B cell (primary cell): ENCODE data around the gene CYGB. TPM values are rescaled to one million over a fixed set of nuclear protein-coding genes. Genes with fewer than 3 reads are reported as not detected.
"Not testable (repeated sequence)": the region's sequence is repeated elsewhere in the genome, so short reads cannot be mapped to it uniquely, and the experiment has no call there.

ENCODE experiments used
- ATAC-seq: fragments of 200-7000 bp; cut with Tn5 transposase; one replicate; pipeline ENCODE4 v1.10.0; 2021; ENCODE audit warnings: low read depth, mild to moderate bottlenecking, moderate number of reproducible peaks, moderate library complexity
- CTCF ChIA-PET: fragments of 350-600 bp; sonication (Branson Sonifier 250); formaldehyde crosslinking; loops from one replicate; lab custom pipeline; 2021; ENCODE audit warnings: antibody characterized with exemption, inconsistent platforms; lab: Charles Lee
- POLR2A ChIA-PET: fragments of 350-600 bp; sonication (Branson Sonifier 250); formaldehyde crosslinking; loops from one replicate; lab custom pipeline; 2021; ENCODE audit warnings: antibody characterized with exemption; lab: Charles Lee
- DNase-seq: peaks from one replicate; pipeline ENCODE4 v3.0.0; 2013
- H2AFZ ChIP-seq: 2 replicates; pipeline ENCODE4 v1.6.1; 2012; ENCODE audit warnings: mild to moderate bottlenecking, low read depth, low read length; ENCODE audit not compliant: insufficient read depth, poor library complexity, severe bottlenecking
- H3K27ac ChIP-seq, 2 donors: 1 replicate in 1 of 2; 2 replicates in 1 of 2; pipeline ENCODE4 v1.5.1; 2012 to 2013; ENCODE audit warnings: low read length in 2 of 2, mild to moderate bottlenecking in 2 of 2, moderate library complexity in 1 of 2
- H3K27me3 ChIP-seq, 4 experiments: fragments of 200-600 bp in 1 of 4; sonication (generic) in 1 of 4; replicated peaks in 1 of 4; 1 replicate in 2 of 4; 2 replicates in 2 of 4; pipeline versions ENCODE4 v1.6.1 to v1.7.0; 2013 to 2016; ENCODE audit warnings: low read length in 3 of 4, mild to moderate bottlenecking in 2 of 4, mixed read lengths in 1 of 4, moderate library complexity in 1 of 4; ENCODE audit not compliant: insufficient read depth in 4 of 4, control insufficient read depth in 3 of 4; ENCODE audit errors: control extremely low read depth in 1 of 4
- H3K36me3 ChIP-seq, 2 experiments: replicated peaks in 1 of 2; 1 replicate in 1 of 2; 2 replicates in 1 of 2; pipeline versions ENCODE4 v1.6.1 to v1.7.1; 2013; ENCODE audit warnings: low read length in 1 of 2; ENCODE audit not compliant: insufficient read depth in 2 of 2, control insufficient read depth in 1 of 2; ENCODE audit errors: control extremely low read depth in 1 of 2, extremely low read depth in 1 of 2
- H3K4me1 ChIP-seq, 2 donors: fragments of 200-600 bp in 1 of 2; sonication (generic) in 1 of 2; 1 replicate in 1 of 2; 2 replicates in 1 of 2; pipeline versions ENCODE4 v1.5.1 to v1.6.1; 2013 to 2017; ENCODE audit warnings: low read length in 2 of 2; ENCODE audit not compliant: control insufficient read depth in 2 of 2, insufficient read depth in 2 of 2
- H3K4me2 ChIP-seq: replicated peaks from 2 replicates; pipeline ENCODE3; 2012; ENCODE audit warnings: mild to moderate bottlenecking, low read depth, low read length; ENCODE audit not compliant: poor library complexity, severe bottlenecking
- H3K4me3 ChIP-seq, 5 experiments: fragments of 200-600 bp in 1 of 5; sonication (generic) in 1 of 5; 1 replicate in 3 of 5; 2 replicates in 2 of 5; pipeline versions ENCODE4 v1.5.1 to v1.7.0; 2011 to 2016; ENCODE audit warnings: low read length in 4 of 5, mild to moderate bottlenecking in 4 of 5, low read depth in 2 of 5, control low read depth in 1 of 5, moderate library complexity in 1 of 5; ENCODE audit not compliant: insufficient read depth in 1 of 5; ENCODE audit errors: control extremely low read depth in 1 of 5, extremely low read depth in 1 of 5
- H3K79me2 ChIP-seq: fragments of 200-600 bp; sonication (generic); one replicate; pipeline ENCODE4 v1.6.0; 2016; ENCODE audit warnings: low read length; ENCODE audit not compliant: control insufficient read depth, insufficient read depth
- H3K9ac ChIP-seq: fragments of 200-600 bp; sonication (generic); 2 replicates; pipeline ENCODE4 v1.6.1; 2017; ENCODE audit warnings: mild to moderate bottlenecking, low read length, moderate library complexity
- H3K9me3 ChIP-seq, 3 donors: one replicate each; pipeline versions ENCODE4 v1.6.1 to v1.7.1; 2013; ENCODE audit warnings: low read length in 2 of 3; ENCODE audit not compliant: control insufficient read depth in 2 of 3, insufficient read depth in 1 of 3; ENCODE audit errors: control extremely low read depth in 1 of 3
- H4K20me1 ChIP-seq: 2 replicates; pipeline ENCODE4 v1.6.0; 2012; ENCODE audit warnings: mild to moderate bottlenecking, low read length; ENCODE audit not compliant: insufficient read depth, control insufficient read depth, poor library complexity, severe bottlenecking
- H3K27ac Mint-ChIP-seq: one replicate; pipeline ENCODE4 v1.8.0; 2021; ENCODE audit warnings: mixed read lengths
- H3K27me3 Mint-ChIP-seq: one replicate; pipeline ENCODE4 v1.8.0; 2021; ENCODE audit warnings: mixed read lengths
- H3K4me1 Mint-ChIP-seq: one replicate; pipeline ENCODE4 v1.8.0; 2021; ENCODE audit warnings: mixed read lengths
- H3K4me3 Mint-ChIP-seq: one replicate; pipeline ENCODE4 v1.8.0; 2021; ENCODE audit warnings: mixed read lengths
- H3K9me3 Mint-ChIP-seq: one replicate; pipeline ENCODE4 v1.8.0; 2022; ENCODE audit warnings: mixed read lengths; ENCODE audit not compliant: insufficient read depth
- CTCF ChIP-seq: fragments of 200-600 bp; IDR thresholded peaks from one replicate; pipeline ENCODE4 v1.8.0; 2022; ENCODE audit warnings: antibody characterized with exemption, mild to moderate bottlenecking
- EZH2 ChIP-seq: IDR thresholded peaks from 2 replicates; pipeline ENCODE4 v1.6.1; 2012; ENCODE audit warnings: borderline replicate concordance, low read depth, mild to moderate bottlenecking, moderate library complexity, low read length; ENCODE audit not compliant: insufficient read depth, poor library complexity, severe bottlenecking
- WGBS: methylation state at CpG from one replicate; pipeline ENCODE4 v1.1.5; 2013; ENCODE audit warnings: missing lambda C conversion rate; ENCODE audit not compliant: insufficient coverage; 5-methylcytosine and 5-hydroxymethylcytosine counted together
- intact Hi-C: fragments of 100-400 bp; cut with micrococcal nuclease; formaldehyde crosslinking; loops from one replicate; pipeline ENCODE4 v1.10.0; 2022
- polyA plus RNA-seq: library from polyadenylated mRNA; depleted of rRNA; stranded (reverse); fragments of >200 nt; gene quantifications from 2 replicates; pipeline ENCODE4 v1.2.3, GENCODE V29; 2012
- total RNA-seq, 2 donors: library from RNA; stranded (reverse); fragments of 120-200 nt in 1 of 2; gene quantifications; 1 replicate in 1 of 2; 2 replicates in 1 of 2; pipeline versions ENCODE4 v1.2.3 to v1.2.4, GENCODE V29; 2013 to 2022

Gene CYGB
- total and polyA plus RNA-seq, 2 donors (not counting 1 experiment from before 2014, with no cell fraction given): 0.42 to 2.7 TPM

- Mint-ChIP-seq H3K27ac (peak overlapping the region; percentile 90), H3K27me3 (peaks cover 3% of the 10 kb centered on the region), H3K4me3 (peak overlapping the region; percentile 84), H3K9me3 (no peaks in the 10 kb centered on the region), H3K4me1 (peaks cover 59% of the 10 kb centered on the region)
- Histone ChIP-seq H3K4me1 (peaks cover 52 to 67% of the 10 kb centered on the region in 2 donors), H3K9me3 (no peaks in the 10 kb centered on the region), H3K27me3 (peaks cover 0 to 4% (median 0%) of the 10 kb centered on the region in 4 experiments), H3K4me2 (peak overlapping the region; percentile 98), H3K79me2 (peaks cover 32% of the 10 kb centered on the region), H3K4me3 (peak overlapping the region; percentile 11 to 77 (median 70)), H2AFZ (peak overlapping the region; percentile 72), H3K36me3 (no peaks in the 10 kb centered on the region), H4K20me1 (no peaks in the 10 kb centered on the region), H3K27ac (peak overlapping the region; percentile 97 to 99), H3K9ac (peak overlapping the region; percentile 77)
- ChIA-PET CTCF (interaction anchor here (0.8 to 5.2 kb wide), 17 partner anchors 8 to 184 kb away, joined by 3 to 52 read pairs (median 6); partner anchors contain the start of genes AANAT, CYGB, PRCD and ST6GALNAC2), POLR2A (interaction anchor here (0.6 to 2.9 kb wide), 24 partner anchors 8 to 1829 kb away, joined by 3 to 31 read pairs (median 5); partner anchors contain the start of genes FDXR, PRCD, RHBDF2 and SEC14L1)
- ATAC-seq (peak; percentile 75), DNase-seq (peak; percentile 86)
- no peak for TF ChIP-seq EZH2
- TF ChIP-seq CTCF: no peak
- WGBS: 2% methylated on average over 12 of the region's 26 CpGs
- intact Hi-C loops: loop anchor here (1.0 to 5.0 kb wide), 6 partner anchors 12 to 199 kb away; partner anchors contain the start of genes JMJD6 and METTL23
Observed at GRCh38 chr17:76527430-76528111, 9.9 kb downstream of the CYGB start.

- peak overlapping the region; percentile 72 for H2AFZ ChIP-seq
- not testable (repeated sequence) for H3K9me3 Mint-ChIP-seq, ATAC-seq, H3K27me3 ChIP-seq, H3K36me3 ChIP-seq, H3K27me3 Mint-ChIP-seq, H4K20me1 ChIP-seq, H3K9me3 ChIP-seq, DNase-seq
- peaks cover 27% of the 10 kb centered on the region for H3K79me2 ChIP-seq
- peak overlapping the region; percentile 98 for H3K4me2 ChIP-seq
- peak overlapping the region; percentile 97 to 99 for H3K27ac ChIP-seq
- CTCF ChIA-PET: interaction anchor here (1.0 to 5.2 kb wide), 9 partner anchors 10 to 97 kb away, joined by 3 to 52 read pairs (median 10); partner anchors contain the start of genes AANAT and CYGB
- intact Hi-C loops: loop anchor here (1.0 to 5.0 kb wide), 3 partner anchors 12 to 145 kb away; no protein-coding TSS in a partner anchor
- POLR2A ChIA-PET: interaction anchor here (0.7 to 2.9 kb wide), 7 partner anchors 11 to 46 kb away, joined by 3 to 31 read pairs (median 7); no protein-coding TSS in a partner anchor
- peaks cover 52 to 67% of the 10 kb centered on the region in 2 donors for H3K4me1 ChIP-seq
- H3K27ac Mint-ChIP-seq: peak overlapping the region; percentile 90
- H3K9ac ChIP-seq: peak overlapping the region; percentile 77
- 63% methylated on average over 9 of the region's 9 CpGs for WGBS
- H3K4me3 ChIP-seq: peak overlapping the region in 4 of 5 experiments; percentile 58 to 77 (median 71)
- H3K4me3 Mint-ChIP-seq: peak overlapping the region; percentile 84
- H3K4me1 Mint-ChIP-seq: peaks cover 57% of the 10 kb centered on the region
Observed at GRCh38 chr17:76527016-76527415, 10.5 kb downstream of the CYGB start.

DNA sequence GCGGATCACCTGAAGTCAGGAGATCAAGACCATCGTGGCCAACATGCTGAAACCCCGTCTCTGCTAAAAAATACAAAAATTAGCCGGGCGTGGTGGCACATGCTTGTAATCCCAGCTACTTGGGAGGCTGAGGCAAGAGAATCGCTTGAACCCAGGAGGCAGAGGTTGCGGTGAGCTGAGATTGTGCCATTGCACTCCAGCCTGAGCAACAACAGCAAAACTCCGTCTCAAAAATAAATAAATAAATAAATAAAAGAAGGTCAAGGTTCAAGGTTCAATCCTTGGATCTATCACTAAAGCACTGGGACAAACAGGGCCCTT is 12.0 kb downstream of the CYGB start:
- DNase-seq, POLR2A ChIA-PET, H3K4me3 Mint-ChIP-seq, H3K4me2 ChIP-seq, H3K4me3 ChIP-seq, H3K27me3 Mint-ChIP-seq, H3K36me3 ChIP-seq, H3K9me3 ChIP-seq, H3K27ac ChIP-seq, H3K27ac Mint-ChIP-seq, ATAC-seq, H4K20me1 ChIP-seq, H2AFZ ChIP-seq, H3K9me3 Mint-ChIP-seq, H3K9ac ChIP-seq: not testable (repeated sequence)
- Histone ChIP-seq H3K79me2 (peaks cover 11% of the 10 kb centered on the region), H3K4me1 (peaks cover 42 to 52% of the 10 kb centered on the region in 2 donors), H3K27me3 (peaks cover 0 to 11% (median under 1%) of the 10 kb centered on the region in 4 experiments)
- intact Hi-C loops: loop anchor here (5.0 kb wide), 1 partner anchor 147 kb away; no protein-coding TSS in a partner anchor
- CTCF ChIA-PET: interaction anchor here (1.0 to 6.3 kb wide), 9 partner anchors 9 to 189 kb away, joined by 3 to 156 read pairs (median 23); partner anchors contain the start of genes AANAT and MXRA7
- WGBS: 83% methylated on average over 5 of the region's 8 CpGs
- H3K4me1 Mint-ChIP-seq: peaks cover 46% of the 10 kb centered on the region
